AG04449 (cell line): ENCODE results near the gene NAP1L4.

ENCODE experiments used
- CTCF ChIA-PET: fragments of 350-600 bp; formaldehyde crosslinking; extraction: SDS; loops from one replicate; lab custom pipeline; 2021; ENCODE audit warnings: antibody characterized with exemption; lab: Yijun Ruan, JAX
- POLR2A ChIA-PET: fragments of 400-600, 350-600 bp; formaldehyde crosslinking; extraction: SDS; loops from one replicate; lab custom pipeline; 2020; ENCODE audit warnings: antibody characterized with exemption, inconsistent platforms; lab: Yijun Ruan, JAX
- DNase-seq: peaks from one replicate; pipeline ENCODE4 v3.0.0-alpha.2; 2010; ENCODE audit warnings: low read depth, low spot score
- H3K4me3 ChIP-seq: 2 replicates; pipeline ENCODE4 v1.5.1; 2011; ENCODE audit warnings: low read depth, mild to moderate bottlenecking, control low read depth, low read length
- CTCF ChIP-seq: IDR thresholded peaks from one replicate; pipeline ENCODE4 v1.5.1; 2011; ENCODE audit warnings: mild to moderate bottlenecking, moderate library complexity, low read length, control low read depth, inconsistent platforms; ENCODE audit not compliant: insufficient read depth; ENCODE audit errors: missing control alignments

NAP1L4 gene

GRCh38 chr11:3022300-3022967, 30.3 kb upstream of the NAP1L4 start:
- DNase-seq: peak; percentile 40
- TF ChIP-seq CTCF: no peak
- POLR2A ChIA-PET: no interaction called here
- H3K4me3 ChIP-seq: no peak overlapping the region
- CTCF ChIA-PET: interaction anchor here (0.8 to 10.4 kb wide), 10 partner anchors 8 to 393 kb away, joined by 3 to 122 read pairs (median 4); no protein-coding TSS in a partner anchor

GRCh38 chr11:3021125-3021524, 29.0 kb upstream of the NAP1L4 start:
- TF ChIP-seq CTCF: peak; percentile 47
- H3K4me3 ChIP-seq: no peak overlapping the region
- ChIA-PET CTCF (interaction anchor here (0.6 to 10.4 kb wide), 5 partner anchors 9 to 91 kb away, joined by 3 to 122 read pairs (median 4); no protein-coding TSS in a partner anchor), POLR2A (no interaction called here)
- no peak for DNase-seq

- DNase-seq: no peak
- POLR2A ChIA-PET: no interaction called here
- no peak overlapping the region for H3K4me3 ChIP-seq
- TF ChIP-seq CTCF: no peak
- CTCF ChIA-PET: interaction anchor here (0.8 to 10.4 kb wide), 2 partner anchors 18 to 36 kb away, joined by 3 to 122 read pairs; no protein-coding TSS in a partner anchor
Observed at GRCh38 chr11:3020011-3020410, 27.9 kb upstream of the NAP1L4 start.

- TF ChIP-seq CTCF: no peak
Observed at GRCh38 chr11:3018596-3018995, 26.5 kb upstream of the NAP1L4 start.

GRCh38 chr11:3016861-3017260, 24.7 kb upstream of the NAP1L4 start:
- POLR2A ChIA-PET: no interaction called here
- no peak for TF ChIP-seq CTCF
- no peak overlapping the region for H3K4me3 ChIP-seq
- CTCF ChIA-PET: interaction anchor here (0.9 to 3.9 kb wide), 4 partner anchors 9 to 74 kb away, joined by 3 to 26 read pairs (median 6); no protein-coding TSS in a partner anchor
- DNase-seq: no peak

More at GRCh38 chr11:3018596-3018995, 26.5 kb upstream of the NAP1L4 start:
- POLR2A ChIA-PET: no interaction called here
- H3K4me3 ChIP-seq: no peak overlapping the region
- CTCF ChIA-PET: no interaction called here
- no peak for DNase-seq

GRCh38 chr11:3015796-3016195, 23.7 kb upstream of the NAP1L4 start:
- ChIA-PET POLR2A (no interaction called here), CTCF (interaction anchor here (0.9 to 3.9 kb wide), 4 partner anchors 12 to 75 kb away, joined by 3 to 26 read pairs (median 6); no protein-coding TSS in a partner anchor)
- DNase-seq: no peak

More at GRCh38 chr11:3015796-3016195, 23.7 kb upstream of the NAP1L4 start:
- TF ChIP-seq CTCF: no peak
- no peak overlapping the region for H3K4me3 ChIP-seq
